Neural cell (in vitro differentiated cells): ENCODE measurements around the gene ECEL1. TPM values are rescaled to one million over a fixed set of nuclear protein-coding genes. Genes with fewer than 3 reads are reported as not detected.

Experiments used
- H2AFZ ChIP-seq: fragments of 200-600, 300-800 bp; sonication (generic), shearing (Covaris generic); 2 replicates; pipeline ENCODE4 v1.6.0; 2014; ENCODE audit warnings: low read depth, mild to moderate bottlenecking, antibody characterized with exemption, low read length, moderate library complexity
- H3F3A ChIP-seq: fragments of 200-600 bp; shearing (Covaris generic); 2 replicates; pipeline ENCODE4 v1.6.1; 2016; ENCODE audit warnings: mild to moderate bottlenecking, moderate library complexity, mixed read lengths, antibody characterized with exemption, low read length; ENCODE audit not compliant: insufficient read depth, poor library complexity, severe bottlenecking
- H3K27ac ChIP-seq: fragments of 200-600, 300-800 bp; sonication (generic), shearing (Covaris generic); 2 replicates; pipeline ENCODE4 v1.5.1; 2014; ENCODE audit warnings: mild to moderate bottlenecking, low read length, moderate library complexity
- H3K27me3 ChIP-seq: fragments of 300-800, 200-600 bp; sonication (generic), shearing (Covaris generic); 2 replicates; pipeline ENCODE4 v1.6.0; 2014; ENCODE audit warnings: mild to moderate bottlenecking, low read depth, low read length, moderate library complexity; ENCODE audit not compliant: insufficient read depth
- H3K36me3 ChIP-seq: fragments of 300-800, 200-600 bp; sonication (generic), shearing (Covaris generic); 2 replicates; pipeline ENCODE4 v1.5.1; 2014; ENCODE audit warnings: mild to moderate bottlenecking, antibody characterized with exemption, low read length, moderate library complexity; ENCODE audit not compliant: insufficient read depth
- H3K4me2 ChIP-seq: fragments of 300-800, 200-600 bp; sonication (generic), shearing (Covaris generic); 2 replicates; pipeline ENCODE4 v1.6.0; 2014; ENCODE audit warnings: mild to moderate bottlenecking, low read length
- H3K4me3 ChIP-seq: fragments of 300-800, 200-600 bp; sonication (generic), shearing (Covaris generic); 2 replicates; pipeline ENCODE4 v1.5.1; 2014; ENCODE audit warnings: mild to moderate bottlenecking, low read length, moderate library complexity
- H3K79me2 ChIP-seq: fragments of 200-600 bp; shearing (Covaris generic); replicated peaks from 2 replicates; pipeline ENCODE4 v1.6.0; 2014; ENCODE audit warnings: mild to moderate bottlenecking, low read length, moderate library complexity; ENCODE audit not compliant: insufficient read depth
- H3K9ac ChIP-seq: fragments of 300-800, 200-600 bp; sonication (generic), shearing (Covaris generic); 2 replicates; pipeline ENCODE4 v1.6.1; 2016; ENCODE audit warnings: mild to moderate bottlenecking, low read length, mixed read lengths
- H3K9me2 ChIP-seq: fragments of 200-600 bp; shearing (Covaris generic); 2 replicates; pipeline ENCODE4 v1.6.1; 2016; ENCODE audit warnings: mild to moderate bottlenecking, low read length, mixed read lengths; ENCODE audit not compliant: insufficient read depth
- H3K9me3 ChIP-seq: fragments of 200-600, 300-800 bp; sonication (generic), shearing (Covaris generic); 2 replicates; pipeline ENCODE4 v1.6.1; 2016; ENCODE audit warnings: mild to moderate bottlenecking, mixed run types, low read length, moderate library complexity, mixed read lengths
- H4K20me1 ChIP-seq: fragments of 200-600 bp; shearing (Covaris generic); 2 replicates; pipeline ENCODE4 v1.6.1; 2016; ENCODE audit warnings: mild to moderate bottlenecking, mixed run types; ENCODE audit not compliant: insufficient read depth
- EP300 ChIP-seq: fragments of 450-650 bp; conservative IDR thresholded peaks from 2 replicates; pipeline ENCODE4 v1.6.1; 2014; ENCODE audit warnings: antibody characterized with exemption, mild to moderate bottlenecking, moderate library complexity; ENCODE audit not compliant: poor library complexity, severe bottlenecking
- EZH2 ChIP-seq: fragments of 200-600, 300-800 bp; shearing (Covaris generic), sonication (generic); IDR thresholded peaks from 2 replicates; pipeline ENCODE4 v1.6.1; 2014; ENCODE audit warnings: antibody characterized with exemption, low read length, borderline replicate concordance, mild to moderate bottlenecking; ENCODE audit not compliant: insufficient read depth, poor library complexity, severe bottlenecking
- MXI1 ChIP-seq: fragments of 450-650 bp; conservative IDR thresholded peaks from 2 replicates; pipeline ENCODE4 v1.6.1; 2014; ENCODE audit warnings: antibody characterized with exemption, mild to moderate bottlenecking; ENCODE audit not compliant: poor library complexity, severe bottlenecking
- POLR2AphosphoS5 ChIP-seq: IDR thresholded peaks from 2 replicates; pipeline ENCODE4 v1.6.1; 2012
- RAD21 ChIP-seq: fragments of 450-650 bp; conservative IDR thresholded peaks from 2 replicates; pipeline ENCODE4 v1.6.1; 2014; ENCODE audit warnings: antibody characterized with exemption, mild to moderate bottlenecking, moderate library complexity
- REST ChIP-seq: IDR thresholded peaks from 2 replicates; pipeline ENCODE4 v1.6.1; 2012; ENCODE audit warnings: borderline replicate concordance
- SMC3 ChIP-seq: fragments of 450-650 bp; conservative IDR thresholded peaks from 2 replicates; pipeline ENCODE4 v1.6.1; 2014; ENCODE audit warnings: antibody characterized with exemption, mild to moderate bottlenecking, moderate library complexity; ENCODE audit not compliant: poor library complexity
- TAF1 ChIP-seq: IDR thresholded peaks from 2 replicates; pipeline ENCODE4 v1.6.1; 2012; ENCODE audit warnings: low read depth
- polyA plus RNA-seq: library from polyadenylated mRNA; depleted of rRNA; stranded (reverse); fragments of >200 nt; gene quantifications from 2 replicates; pipeline ENCODE4 v1.2.3, GENCODE V29; 2014
- TF ChIP-seq, protein P1 (sequence below): fragments of 450-650 bp; IDR thresholded peaks from 2 replicates; pipeline ENCODE4 v1.5.1; 2014; ENCODE audit warnings: antibody characterized with exemption, mild to moderate bottlenecking, moderate library complexity; ENCODE audit not compliant: poor library complexity, severe bottlenecking

ECEL1 gene
- polyA plus RNA-seq, 1 donor from 2014 or later: 60.9 TPM

GRCh38 chr2:232496501-232497270 lies 9.1 kb upstream of the ECEL1 start:
- H3K27ac ChIP-seq: no peak overlapping the region
- no peaks in the 10 kb centered on the region for H3K36me3 ChIP-seq
- peaks cover 4% of the 10 kb centered on the region for H3F3A ChIP-seq

DNA sequence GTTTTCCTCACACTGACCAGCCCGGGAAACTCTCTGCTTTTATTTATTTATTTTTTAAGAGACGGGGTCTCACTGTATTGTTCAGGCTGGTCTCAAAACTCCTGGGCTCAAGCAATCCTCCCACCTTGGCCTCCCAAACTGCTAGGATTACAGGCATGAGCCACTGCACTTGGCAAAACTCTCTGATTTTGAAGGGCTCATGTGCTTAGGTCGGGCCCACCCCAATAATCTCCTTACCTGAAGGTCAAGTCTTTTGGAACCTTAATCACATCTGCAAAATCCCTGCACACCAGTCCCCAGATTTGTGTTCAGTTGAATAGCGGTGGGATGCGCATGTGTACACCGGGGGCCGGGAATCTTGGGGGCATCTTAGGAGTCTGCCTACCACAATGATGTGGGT lies 7.7 kb upstream of the ECEL1 start:
- no peaks in the 10 kb centered on the region for H3K36me3 ChIP-seq
- TF ChIP-seq EZH2: no peak
- TF ChIP-seq REST: no peak
- TF ChIP-seq MXI1: no peak
- no peak for TF ChIP-seq EP300
- no peak for TF ChIP-seq RAD21
- TF ChIP-seq SMC3: no peak
- TF ChIP-seq TAF1: no peak
- TF ChIP-seq, protein P1, sequence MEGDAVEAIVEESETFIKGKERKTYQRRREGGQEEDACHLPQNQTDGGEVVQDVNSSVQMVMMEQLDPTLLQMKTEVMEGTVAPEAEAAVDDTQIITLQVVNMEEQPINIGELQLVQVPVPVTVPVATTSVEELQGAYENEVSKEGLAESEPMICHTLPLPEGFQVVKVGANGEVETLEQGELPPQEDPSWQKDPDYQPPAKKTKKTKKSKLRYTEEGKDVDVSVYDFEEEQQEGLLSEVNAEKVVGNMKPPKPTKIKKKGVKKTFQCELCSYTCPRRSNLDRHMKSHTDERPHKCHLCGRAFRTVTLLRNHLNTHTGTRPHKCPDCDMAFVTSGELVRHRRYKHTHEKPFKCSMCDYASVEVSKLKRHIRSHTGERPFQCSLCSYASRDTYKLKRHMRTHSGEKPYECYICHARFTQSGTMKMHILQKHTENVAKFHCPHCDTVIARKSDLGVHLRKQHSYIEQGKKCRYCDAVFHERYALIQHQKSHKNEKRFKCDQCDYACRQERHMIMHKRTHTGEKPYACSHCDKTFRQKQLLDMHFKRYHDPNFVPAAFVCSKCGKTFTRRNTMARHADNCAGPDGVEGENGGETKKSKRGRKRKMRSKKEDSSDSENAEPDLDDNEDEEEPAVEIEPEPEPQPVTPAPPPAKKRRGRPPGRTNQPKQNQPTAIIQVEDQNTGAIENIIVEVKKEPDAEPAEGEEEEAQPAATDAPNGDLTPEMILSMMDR: no peak
- no peak for TF ChIP-seq POLR2AphosphoS5

More at GRCh38 chr2:232496501-232497270, 9.1 kb upstream of the ECEL1 start:
- Histone ChIP-seq H3K27me3 (no peaks in the 10 kb centered on the region), H3K9me3 (no peaks in the 10 kb centered on the region), H4K20me1 (no peaks in the 10 kb centered on the region), H3K9ac (no peak overlapping the region), H3K79me2 (no peaks in the 10 kb centered on the region), H3K9me2 (no peaks in the 10 kb centered on the region), H3K4me2 (no peak overlapping the region), H3K4me3 (no peak overlapping the region), H2AFZ (no peak overlapping the region)
- TF ChIP-seq EP300: no peak
- no peak for TF ChIP-seq TAF1
- peak; percentile 12 for TF ChIP-seq POLR2AphosphoS5
- TF ChIP-seq MXI1: no peak
- no peak for TF ChIP-seq SMC3

More for the DNA sequence above, 7.7 kb upstream of the ECEL1 start:
- Histone ChIP-seq H3K9me3 (no peaks in the 10 kb centered on the region), H3K4me2 (no peak overlapping the region), H4K20me1 (no peaks in the 10 kb centered on the region), H3K27me3 (no peaks in the 10 kb centered on the region), H3K27ac (no peak overlapping the region), H2AFZ (no peak overlapping the region), H3K4me3 (no peak overlapping the region), H3K79me2 (no peaks in the 10 kb centered on the region), H3K9ac (no peak overlapping the region), H3F3A (no peaks in the 10 kb centered on the region), H3K9me2 (no peaks in the 10 kb centered on the region)
